Effector memory CD8-positive, alpha-beta T cell (primary cell): Measurements from ENCODE around the gene AARSD1.
"Not testable (repeated sequence)": the region's sequence is repeated elsewhere in the genome, so short reads cannot be mapped to it uniquely, and the experiment has no call there.

Experiments used
- ATAC-seq: fragments of 150-1000 bp; cut with Tn5 transposase; replicated peaks from 2 replicates; pipeline ENCODE4 v1.10.0; 2021; ENCODE audit warnings: mild to moderate bottlenecking, moderate library complexity
- DNase-seq, 3 experiments: peaks; one replicate each; pipeline ENCODE4 v3.0.0; 2021
- H3K27ac Mint-ChIP-seq, 2 donors: one replicate each; pipeline ENCODE4 v1.8.0; 2022; ENCODE audit warnings: mild to moderate bottlenecking in 2 of 2, mixed read lengths in 2 of 2, moderate library complexity in 2 of 2
- H3K27me3 Mint-ChIP-seq, 2 donors: one replicate each; pipeline ENCODE4 v1.8.0; 2022; ENCODE audit warnings: mixed read lengths in 2 of 2
- H3K36me3 Mint-ChIP-seq: one replicate; pipeline ENCODE4 v1.8.0; 2022; ENCODE audit warnings: mild to moderate bottlenecking, moderate library complexity, mixed read lengths; ENCODE audit not compliant: insufficient read depth
- H3K4me1 Mint-ChIP-seq, 2 donors: one replicate each; pipeline ENCODE4 v1.8.0; 2022; ENCODE audit warnings: low read depth in 2 of 2, mixed read lengths in 2 of 2
- H3K4me3 Mint-ChIP-seq, 2 donors: one replicate each; pipeline ENCODE4 v1.8.0; 2022; ENCODE audit warnings: mild to moderate bottlenecking in 2 of 2, mixed read lengths in 2 of 2, moderate library complexity in 2 of 2
- H3K9me3 Mint-ChIP-seq, 2 donors: one replicate each; pipeline ENCODE4 v1.8.0; 2022; ENCODE audit warnings: mixed read lengths in 2 of 2
- total RNA-seq, 9 experiments: gene quantifications; one replicate each; lab custom pipeline; 2026; lab: John Stamatoyannopoulos, UW

Gene AARSD1
- 0.67 to 4.2 (median 3.0) reads per million in 9 experiments for total RNA-seq

GRCh38 chr17:42964161-42964932 lies at the start of gene AARSD1:
AARSD1 (minus strand) TSS chr17:42964454; CDS start chr17:42964440, 14 bp downstream.
- peak; percentile 81 to 86 (median 82) for DNase-seq
- Mint-ChIP-seq H3K4me1 (peaks cover 10 to 15% of the 10 kb centered on the region in 2 donors), H3K27me3 (no peaks in the 10 kb centered on the region), H3K36me3 (peaks cover 32% of the 10 kb centered on the region), H3K9me3 (no peaks in the 10 kb centered on the region), H3K27ac (peak within 1 kb of the TSS; percentile 88 to 90), H3K4me3 (peak within 1 kb of the TSS; percentile 82 to 86)
- peak; percentile 99 for ATAC-seq

GRCh38 chr17:43013296-43013695 lies 49.0 kb upstream of the AARSD1 start:
- DNase-seq (no peak), ATAC-seq (no peak)
- Mint-ChIP-seq H3K9me3 (no peaks in the 10 kb centered on the region), H3K4me1 (peaks cover 10 to 12% of the 10 kb centered on the region in 2 donors), H3K27ac (peak overlapping the region in 1 of 2 donors; percentile 65), H3K4me3 (no peak overlapping the region), H3K36me3 (peaks cover 31% of the 10 kb centered on the region), H3K27me3 (no peaks in the 10 kb centered on the region)

GRCh38 chr17:43011728-43012472 lies 47.6 kb upstream of the AARSD1 start:
- H3K27ac Mint-ChIP-seq: peak overlapping the region; percentile 12 to 65
- ATAC-seq: no peak

GRCh38 chr17:43010667-43011308 lies 46.5 kb upstream of the AARSD1 start:
- Mint-ChIP-seq H3K9me3 (no peaks in the 10 kb centered on the region), H3K27me3 (no peaks in the 10 kb centered on the region), H3K4me3 (no peak overlapping the region), H3K27ac (peak overlapping the region; percentile 22 to 53), H3K36me3 (peaks cover 31% of the 10 kb centered on the region), H3K4me1 (peaks cover 16 to 18% of the 10 kb centered on the region in 2 donors)
- ATAC-seq (no peak), DNase-seq (no peak)

More at GRCh38 chr17:43011728-43012472, 47.6 kb upstream of the AARSD1 start:
- Mint-ChIP-seq H3K27me3 (no peaks in the 10 kb centered on the region), H3K36me3 (peaks cover 31% of the 10 kb centered on the region), H3K9me3 (no peaks in the 10 kb centered on the region), H3K4me3 (no peak overlapping the region), H3K4me1 (peaks cover 12 to 14% of the 10 kb centered on the region in 2 donors)
- no peak for DNase-seq

- Mint-ChIP-seq H3K4me1 (peaks cover 12 to 18% of the 10 kb centered on the region in 2 donors), H3K27ac (peak within 1 kb of the TSS; percentile 96 to 97), H3K9me3 (no peaks in the 10 kb centered on the region), H3K4me3 (peak within 1 kb of the TSS; percentile 97 to 98), H3K27me3 (no peaks in the 10 kb centered on the region), H3K36me3 (peaks cover 35% of the 10 kb centered on the region)
- ATAC-seq (peak; percentile 98), DNase-seq (peak; percentile 76 to 81 (median 76))
Measured at GRCh38 chr17:43006639-43007551, 42.6 kb upstream of the AARSD1 start, which contains the start of gene IFI35. IFI35 (plus strand) TSS chr17:43006784; CDS start chr17:43006948, 164 bp downstream.

- no peaks in the 10 kb centered on the region for H3K9me3 Mint-ChIP-seq
- H3K4me1 Mint-ChIP-seq: peaks cover 19 to 21% of the 10 kb centered on the region in 2 donors
Measured at GRCh38 chr17:43003542-43004172, 39.4 kb upstream of the AARSD1 start.

GRCh38 chr17:43000894-43001293 lies 36.6 kb upstream of the AARSD1 start:
- not testable (repeated sequence) for ATAC-seq

More at GRCh38 chr17:43003542-43004172, 39.4 kb upstream of the AARSD1 start:
- peaks cover 60% of the 10 kb centered on the region for H3K36me3 Mint-ChIP-seq
- H3K27me3 Mint-ChIP-seq: no peaks in the 10 kb centered on the region
- H3K4me3 Mint-ChIP-seq: no peak overlapping the region
- ATAC-seq (no peak), DNase-seq (no peak)
- peak overlapping the region in 1 of 2 donors; percentile 44 for H3K27ac Mint-ChIP-seq

GRCh38 chr17:42999003-42999525 lies 34.8 kb upstream of the AARSD1 start:
- Mint-ChIP-seq H3K36me3 (peaks cover 60% of the 10 kb centered on the region), H3K27me3 (no peaks in the 10 kb centered on the region), H3K4me3 (peak overlapping the region; percentile 92 to 93), H3K4me1 (peaks cover 20 to 23% of the 10 kb centered on the region in 2 donors), H3K27ac (peak overlapping the region; percentile 99), H3K9me3 (no peaks in the 10 kb centered on the region)
- ATAC-seq (no peak), DNase-seq (no peak)

More at GRCh38 chr17:43000894-43001293, 36.6 kb upstream of the AARSD1 start:
- H3K27me3 Mint-ChIP-seq, H3K4me3 Mint-ChIP-seq, DNase-seq, H3K9me3 Mint-ChIP-seq: not testable (repeated sequence)
- Mint-ChIP-seq H3K36me3 (peaks cover 67% of the 10 kb centered on the region), H3K27ac (peak overlapping the region; percentile 41 to 80), H3K4me1 (peaks cover 20 to 23% of the 10 kb centered on the region in 2 donors)

GRCh38 chr17:42997984-42998938 lies 34.0 kb upstream of the AARSD1 start, which contains the start of gene RPL27:
RPL27 (plus strand) TSS chr17:42998419; CDS start chr17:42998751, 332 bp downstream.
- DNase-seq: peak; percentile 98 to 99 (median 98)
- peak; percentile 93 for ATAC-seq
- no peaks in the 10 kb centered on the region for H3K9me3 Mint-ChIP-seq
- peak within 1 kb of the TSS; percentile 92 to 93 for H3K4me3 Mint-ChIP-seq
- no peaks in the 10 kb centered on the region for H3K27me3 Mint-ChIP-seq
- peaks cover 52% of the 10 kb centered on the region for H3K36me3 Mint-ChIP-seq
- H3K27ac Mint-ChIP-seq: peak within 1 kb of the TSS; percentile 99
- peaks cover 20 to 23% of the 10 kb centered on the region in 2 donors for H3K4me1 Mint-ChIP-seq

- H3K9me3 Mint-ChIP-seq: no peaks in the 10 kb centered on the region
- ATAC-seq (no peak), DNase-seq (no peak)
- H3K27me3 Mint-ChIP-seq: no peaks in the 10 kb centered on the region
- peak overlapping the region; percentile 99 for H3K27ac Mint-ChIP-seq
- peaks cover 44% of the 10 kb centered on the region for H3K36me3 Mint-ChIP-seq
- peaks cover 20 to 23% of the 10 kb centered on the region in 2 donors for H3K4me1 Mint-ChIP-seq
- H3K4me3 Mint-ChIP-seq: peak overlapping the region; percentile 92 to 93
Measured at GRCh38 chr17:42997390-42997983, 33.2 kb upstream of the AARSD1 start.
